HepG2 (cell line): ENCODE results near the gene ADRA2A. TPM values are rescaled to one million over a fixed set of nuclear protein-coding genes. Genes with fewer than 3 reads are reported as not detected.

Experiments
- ATAC-seq: fragments of 200-7000 bp; cut with Tn5 transposase; 3 replicates; pipeline ENCODE4 v1.9.1; 2020; ENCODE audit warnings: mild to moderate bottlenecking, moderate library complexity
- BruUV-seq: library from RNA; stranded (reverse); fragments of 400-500 nt; replicated peaks from 2 replicates; lab custom pipeline; 2021; lab: Mats Ljungman, UMichigan
- CTCF ChIA-PET: fragments of 300-600 bp; formaldehyde crosslinking; extraction: SDS; loops from one replicate; lab custom pipeline; 2021; ENCODE audit warnings: low total read pairs, inconsistent platforms, low intra/inter-chr PET ratio; lab: Yijun Ruan, JAX
- POLR2A ChIA-PET: fragments of 350-600 bp; sonication (Branson Sonifier 250); formaldehyde crosslinking; loops from one replicate; lab custom pipeline; 2020; ENCODE audit warnings: antibody characterized with exemption, inconsistent platforms; lab: Yijun Ruan, JAX
- DNase-seq: peaks from one replicate; pipeline ENCODE4 v3.0.0-alpha.2; 2015; ENCODE audit warnings: low spot score
- FAIRE-seq: peaks from 3 replicates; lab custom pipeline; 2011; peaks lifted over from hg19 to GRCh38; lab: Jason Lieb, UNC
- H2AFZ ChIP-seq: one replicate; pipeline ENCODE4 v1.6.1; 2011; ENCODE audit warnings: low read length, inconsistent platforms
- H3K27ac ChIP-seq: fragments of 300-600 bp; 3 replicates; pipeline ENCODE4 v1.8.0; 2011; ENCODE audit warnings: mixed run types, mild to moderate bottlenecking, mixed read lengths, low read length, inconsistent platforms; ENCODE audit not compliant: insufficient read depth; ENCODE audit errors: extremely low read length
- H3K27me3 ChIP-seq, 2 experiments: fragments of 200-600 bp in 1 of 2; 2 replicates in 1 of 2; 3 replicates in 1 of 2; pipeline versions ENCODE4 v1.6.0 to v1.8.0; 2011; ENCODE audit warnings: low read length in 2 of 2, mild to moderate bottlenecking in 2 of 2, moderate library complexity in 2 of 2, inconsistent platforms in 1 of 2; ENCODE audit not compliant: insufficient read depth in 2 of 2, control insufficient read depth in 1 of 2
- H3K36me3 ChIP-seq, 2 experiments: fragments of 200-600 bp in 1 of 2; replicated peaks in 1 of 2; 2 replicates in 1 of 2; 3 replicates in 1 of 2; pipeline versions ENCODE4 v1.5.1 to v1.8.0; 2011; ENCODE audit warnings: low read length in 2 of 2, inconsistent platforms in 1 of 2; ENCODE audit not compliant: insufficient read depth in 2 of 2, control insufficient read depth in 1 of 2
- H3K4me1 ChIP-seq: 2 replicates; pipeline ENCODE4 v1.5.1; 2012; ENCODE audit warnings: low read length, inconsistent platforms; ENCODE audit not compliant: insufficient read depth
- H3K4me2 ChIP-seq: 2 replicates; pipeline ENCODE4 v1.6.0; 2011; ENCODE audit warnings: low read depth, low read length, inconsistent platforms
- H3K4me3 ChIP-seq, 3 experiments: fragments of 200-600 bp in 1 of 3; sonication (generic), shearing (Covaris generic) in 1 of 3; replicated peaks in 1 of 3; 2 replicates each; pipeline ENCODE4 v1.5.1; 2011 to 2016; ENCODE audit warnings: low read length in 3 of 3, inconsistent platforms in 2 of 3, low read depth in 2 of 3, mild to moderate bottlenecking in 2 of 3, control low read depth in 1 of 3, mixed read lengths in 1 of 3; ENCODE audit not compliant: insufficient read depth in 1 of 3
- H3K79me2 ChIP-seq: one replicate; pipeline ENCODE4 v1.6.1; 2011; ENCODE audit warnings: low read length, inconsistent platforms; ENCODE audit not compliant: insufficient read depth
- H3K9ac ChIP-seq: 2 replicates; pipeline ENCODE4 v1.6.0; 2011; ENCODE audit warnings: mild to moderate bottlenecking, low read depth, low read length, inconsistent platforms; ENCODE audit not compliant: insufficient read depth
- H3K9me3 ChIP-seq: 2 replicates; pipeline ENCODE4 v1.5.1; 2012; ENCODE audit warnings: mild to moderate bottlenecking, low read length
- H4K20me1 ChIP-seq: 2 replicates; pipeline ENCODE4 v1.6.0; 2011; ENCODE audit warnings: inconsistent platforms, mild to moderate bottlenecking, low read length, moderate library complexity; ENCODE audit not compliant: insufficient read depth
- CREB3 ChIP-seq: sonication (generic); formaldehyde crosslinking; IDR thresholded peaks from 2 replicates; pipeline ENCODE4 v1.5.0; 2020; ENCODE audit warnings: missing genetic modification reagents
- THAP7 ChIP-seq: sonication (generic); formaldehyde crosslinking; IDR thresholded peaks from 2 replicates; pipeline ENCODE4 v1.8.1; 2023; ENCODE audit warnings: mild to moderate bottlenecking, missing genetic modification reagents
- ZNF280B ChIP-seq: sonication (generic); formaldehyde crosslinking; IDR thresholded peaks from 2 replicates; pipeline ENCODE4 v1.5.0; 2020; ENCODE audit warnings: missing genetic modification reagents, mild to moderate bottlenecking, borderline replicate concordance
- WGBS: methylation state at CpG from one replicate; pipeline ENCODE4 v1.1.6; 2017; ENCODE audit warnings: low lambda C conversion rate; 5-methylcytosine and 5-hydroxymethylcytosine counted together
- in situ Hi-C: cut with HindIII; loops from 2 replicates; pipeline ENCODE4 v1.10.0; 2017; ENCODE audit warnings: low pct_unique_long_range_greater_than_20kb; ENCODE audit not compliant: extremely low pct_ligation_motif_present
- intact Hi-C: fragments of 100-400 bp; cut with micrococcal nuclease; formaldehyde crosslinking; loops from one replicate; pipeline ENCODE4 v1.10.0; 2022; ENCODE audit not compliant: unreplicated experiment
- polyA plus RNA-seq, 8 experiments: library from polyadenylated mRNA; depleted of rRNA in 3 of 8; stranded (reverse) in 7 of 8; unstranded in 1 of 8; fragments of >200 nt; fragmentation: Illumina TruSeq in 4 of 8; extraction: Trizol in 4 of 8; gene quantifications; 2 replicates each; pipeline versions ENCODE4 v1.2.1 to v1.2.3, GENCODE V29; 2011 to 2016; ENCODE audit warnings: low read depth in 4 of 8, missing spikeins in 1 of 8, mixed read lengths in 1 of 8; ENCODE audit not compliant: insufficient read depth in 1 of 8
- total RNA-seq, 5 experiments: library from RNA; depleted of rRNA; stranded (reverse); fragments of >200 nt; fragmentation: Illumina TruSeq; extraction: Trizol; gene quantifications; 2 replicates each; pipeline ENCODE4 v1.2.3, GENCODE V29; 2016; ENCODE audit warnings: low read depth in 1 of 5
- TF ChIP-seq, protein P1 (sequence below): sonication (generic); formaldehyde crosslinking; IDR thresholded peaks from 2 replicates; pipeline ENCODE4 v1.4.0; 2020; ENCODE audit warnings: missing genetic modification reagents, low read depth, mild to moderate bottlenecking, borderline replicate concordance

Gene ADRA2A
- total and polyA plus RNA-seq, 2 of the 13 experiments (the other 11 are each of a cell fraction or from before 2014, with no cell fraction given), result 0.01 TPM; not detected in 1

GRCh38 chr10:111091833-111092232 is 15.0 kb downstream of the ADRA2A start:
- in situ Hi-C loops, result loop anchor here (25.0 kb wide), 1 partner anchor 1220 kb away; no protein-coding TSS in a partner anchor
- no TSS peak for BruUV-seq

More at GRCh38 chr10:111091833-111092232, 15.0 kb downstream of the ADRA2A start:
- intact Hi-C loops, result no loop called here
- ChIA-PET POLR2A (no interaction called here), CTCF (no interaction called here)
- Histone ChIP-seq H3K79me2 (no peaks in the 10 kb centered on the region), H3K9me3 (no peaks in the 10 kb centered on the region), H4K20me1 (no peaks in the 10 kb centered on the region), H3K27ac (no peak overlapping the region), H3K4me1 (0 out of 2 replicates have a peak, but pooled peaks cover 6% of the 10 kb centered on the region), H3K9ac (no peak overlapping the region), H3K36me3 (no peaks in the 10 kb centered on the region), H3K4me3 (no peak overlapping the region), H3K4me2 (no peak overlapping the region), H3K27me3 (peaks cover 0 to 5% of the 10 kb centered on the region in 2 experiments; a peak in 2 of 5 replicates), H2AFZ (no peak overlapping the region)
- TF ChIP-seq ZNF280B (no peak), THAP7 (CRISPR knock-in tag) (no peak), CREB3 (CRISPR knock-in tag) (no peak)
- TF ChIP-seq, protein P1, sequence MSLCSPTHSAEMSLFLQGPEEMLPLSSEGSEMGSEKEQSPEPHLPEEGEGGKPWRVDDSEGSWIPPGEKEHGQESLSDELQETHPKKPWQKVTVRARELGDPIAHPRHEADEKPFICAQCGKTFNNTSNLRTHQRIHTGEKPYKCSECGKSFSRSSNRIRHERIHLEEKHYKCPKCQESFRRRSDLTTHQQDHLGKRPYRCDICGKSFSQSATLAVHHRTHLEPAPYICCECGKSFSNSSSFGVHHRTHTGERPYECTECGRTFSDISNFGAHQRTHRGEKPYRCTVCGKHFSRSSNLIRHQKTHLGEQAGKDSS (CRISPR knock-in tag), result no peak
- FAIRE-seq (no peak), ATAC-seq (no peak), DNase-seq (no peak)
- WGBS, result 29% methylated on average over 7 of the region's 7 CpGs
